BLaER1 treated with 17β-estradiol and CSF1 and Interleukin-3, amounts not matched to agents 10 nM and 100 nM (cell line): ENCODE measurements around the gene CD247.

Experiments used
- H3K27ac ChIP-seq, 11 experiments: shearing (Covaris generic); formaldehyde crosslinking; 2 replicates each; pipeline ENCODE4 v1.8.1; 2022
- H3K27me3 ChIP-seq, 11 experiments: shearing (Covaris generic); formaldehyde crosslinking; 2 replicates each; pipeline ENCODE4 v1.8.1; 2022
- H3K36me3 ChIP-seq, 11 experiments: shearing (Covaris generic); formaldehyde crosslinking; 2 replicates each; pipeline ENCODE4 v1.8.1; 2022
- H3K4me1 ChIP-seq, 10 experiments: shearing (Covaris generic); formaldehyde crosslinking; 2 replicates each; pipeline ENCODE4 v1.8.1; 2022
- H3K4me2 ChIP-seq, 11 experiments: shearing (Covaris generic); formaldehyde crosslinking; 2 replicates each; pipeline ENCODE4 v1.8.1; 2022
- H3K4me3 ChIP-seq, 10 experiments: shearing (Covaris generic); formaldehyde crosslinking; 2 replicates each; pipeline ENCODE4 v1.8.1; 2022
- H3K9ac ChIP-seq, 11 experiments: shearing (Covaris generic); formaldehyde crosslinking; 2 replicates each; pipeline ENCODE4 v1.8.1; 2022
- H3K9me3 ChIP-seq, 11 experiments: shearing (Covaris generic); formaldehyde crosslinking; replicated peaks in 1 of 11; 2 replicates each; pipeline ENCODE4 v1.8.1; 2022
- H4K20me1 ChIP-seq, 11 experiments: shearing (Covaris generic); formaldehyde crosslinking; 2 replicates each; pipeline ENCODE4 v1.8.1; 2022
- Cebpa-rat ChIP-seq, 11 experiments: shearing (Covaris generic); IDR thresholded peaks; 2 replicates each; pipeline ENCODE4 v1.8.1; 2022

The CD247 gene

GRCh38 chr1:167518331-167518700 is at the start of gene CD247:
Gene CD247, minus strand, starts transcription at chr1:167518529. Its CDS starts 64 bp downstream, at chr1:167518465.
- H3K4me2 ChIP-seq = peak within 1 kb of the TSS in 4 of 11 experiments; percentile 23 to 36 (median 28); a peak in 6 of 22 replicates
- no peaks in the 10 kb centered on the region for H3K27me3 ChIP-seq
- no peak within 1 kb of the TSS for H3K4me3 ChIP-seq
- TF ChIP-seq Cebpa-rat (IDR thresholded peaks at IDR 0.05) = no peak
- no peak within 1 kb of the TSS for H3K27ac ChIP-seq
- no peaks in the 10 kb centered on the region for H4K20me1 ChIP-seq
- H3K9me3 ChIP-seq = peaks cover 0 to 15% (median 5%) of the 10 kb centered on the region in 11 experiments; a peak in 11 of 22 replicates
- H3K9ac ChIP-seq = no peak within 1 kb of the TSS
- H3K36me3 ChIP-seq = no peaks in the 10 kb centered on the region
- H3K4me1 ChIP-seq = peaks cover 0 to 12% (median 7%) of the 10 kb centered on the region in 10 experiments; a peak in 11 of 20 replicates

GRCh38 chr1:167567663-167568062 is 49.3 kb upstream of the CD247 start:
- Histone ChIP-seq H3K4me3 (no peak overlapping the region), H3K4me2 (peak overlapping the region; percentile 66 to 93 (median 83)), H3K36me3 (no peaks in the 10 kb centered on the region), H3K9ac (peak overlapping the region in 7 of 11 experiments; percentile 3 to 71 (median 53); a peak in 7 of 22 replicates), H3K9me3 (peaks cover 3 to 23% (median 17%) of the 10 kb centered on the region in 11 experiments; a peak in 21 of 22 replicates), H4K20me1 (no peaks in the 10 kb centered on the region), H3K27ac (peak overlapping the region in 9 of 11 experiments; percentile 52 to 84 (median 69); a peak in 16 of 22 replicates), H3K4me1 (peaks cover 43 to 70% (median 61%) of the 10 kb centered on the region in 10 experiments), H3K27me3 (no peaks in the 10 kb centered on the region)
- no peak for TF ChIP-seq Cebpa-rat (IDR thresholded peaks at IDR 0.05)

- 0 out of 20 replicates have a peak overlapping the region, but pooled peaks of 1 of the 10 experiments have one; percentile 5 for H3K4me3 ChIP-seq
- H3K27ac ChIP-seq = peak overlapping the region in 10 of 11 experiments; percentile 25 to 84 (median 69); a peak in 19 of 22 replicates
- TF ChIP-seq Cebpa-rat (IDR thresholded peaks at IDR 0.05) = peak in 6 of 11 experiments; percentile 16 to 83 (median 52); a peak in 7 of 22 replicates
- no peaks in the 10 kb centered on the region for H3K27me3 ChIP-seq
- no peaks in the 10 kb centered on the region for H4K20me1 ChIP-seq
- peaks cover 0 to 14% (median 9%) of the 10 kb centered on the region in 11 experiments; a peak in 20 of 22 replicates for H3K9me3 ChIP-seq
- peak overlapping the region; percentile 66 to 93 (median 83) for H3K4me2 ChIP-seq
- peaks cover 43 to 78% (median 63%) of the 10 kb centered on the region in 10 experiments for H3K4me1 ChIP-seq
- H3K9ac ChIP-seq = peak overlapping the region in 8 of 11 experiments; percentile 3 to 71 (median 48); a peak in 12 of 22 replicates
- no peaks in the 10 kb centered on the region for H3K36me3 ChIP-seq
Observed at GRCh38 chr1:167566766-167567165, 48.4 kb upstream of the CD247 start.

- peaks cover 0 to 5% (median under 1%) of the 10 kb centered on the region in 11 experiments; a peak in 6 of 22 replicates for H3K9me3 ChIP-seq
- H3K27me3 ChIP-seq = no peaks in the 10 kb centered on the region
- H3K9ac ChIP-seq = peak overlapping the region in 4 of 11 experiments; percentile 30 to 71 (median 56); a peak in 6 of 22 replicates
- no peaks in the 10 kb centered on the region for H4K20me1 ChIP-seq
- H3K4me2 ChIP-seq = peak overlapping the region; percentile 66 to 93 (median 83)
- H3K27ac ChIP-seq = peak overlapping the region in 9 of 11 experiments; percentile 52 to 84 (median 69); a peak in 16 of 22 replicates
- no peaks in the 10 kb centered on the region for H3K36me3 ChIP-seq
- TF ChIP-seq Cebpa-rat (IDR thresholded peaks at IDR 0.05) = no peak
- peaks cover 43 to 77% (median 63%) of the 10 kb centered on the region in 10 experiments for H3K4me1 ChIP-seq
- H3K4me3 ChIP-seq = no peak overlapping the region
Observed at GRCh38 chr1:167565922-167566321, 47.6 kb upstream of the CD247 start.

GRCh38 chr1:167564612-167565270 is 46.4 kb upstream of the CD247 start:
- no peaks in the 10 kb centered on the region for H4K20me1 ChIP-seq
- H3K27ac ChIP-seq = peak overlapping the region in 10 of 11 experiments; percentile 23 to 85 (median 71); a peak in 18 of 22 replicates
- no peaks in the 10 kb centered on the region for H3K9me3 ChIP-seq
- peaks cover 43 to 77% (median 63%) of the 10 kb centered on the region in 10 experiments for H3K4me1 ChIP-seq
- no peaks in the 10 kb centered on the region for H3K36me3 ChIP-seq
- peak in 4 of 11 experiments; percentile 20 to 55 (median 33); a peak in 3 of 22 replicates for TF ChIP-seq Cebpa-rat (IDR thresholded peaks at IDR 0.05)
- H3K4me3 ChIP-seq = no peak overlapping the region; a peak in 1 of 20 replicates
- peak overlapping the region in 4 of 11 experiments; percentile 60 to 73 (median 68); a peak in 5 of 22 replicates for H3K9ac ChIP-seq
- no peaks in the 10 kb centered on the region for H3K27me3 ChIP-seq
- H3K4me2 ChIP-seq = peak overlapping the region; percentile 22 to 93 (median 81)

- peak in 5 of 11 experiments; percentile 17 to 75 (median 69); a peak in 5 of 22 replicates for TF ChIP-seq Cebpa-rat (IDR thresholded peaks at IDR 0.05)
- Histone ChIP-seq H3K4me3 (peak overlapping the region in 1 of 10 experiments; percentile 25; a peak in 1 of 20 replicates), H4K20me1 (no peaks in the 10 kb centered on the region), H3K9ac (peak overlapping the region in 5 of 11 experiments; percentile 36 to 73 (median 68); a peak in 8 of 22 replicates), H3K4me1 (peaks cover 41 to 82% (median 60%) of the 10 kb centered on the region in 10 experiments), H3K4me2 (peak overlapping the region in 9 of 11 experiments; percentile 21 to 93 (median 81); a peak in 12 of 22 replicates), H3K27ac (peak overlapping the region in 10 of 11 experiments; percentile 4 to 85 (median 62); a peak in 15 of 22 replicates), H3K36me3 (no peaks in the 10 kb centered on the region), H3K27me3 (no peaks in the 10 kb centered on the region), H3K9me3 (no peaks in the 10 kb centered on the region)
Observed at GRCh38 chr1:167563579-167564246, 45.4 kb upstream of the CD247 start.

GRCh38 chr1:167562702-167563101 is 44.4 kb upstream of the CD247 start:
- H3K27ac ChIP-seq = peak overlapping the region in 7 of 11 experiments; percentile 13 to 85 (median 74); a peak in 10 of 22 replicates
- no peaks in the 10 kb centered on the region for H3K36me3 ChIP-seq
- H4K20me1 ChIP-seq = no peaks in the 10 kb centered on the region
- peak overlapping the region in 4 of 11 experiments; percentile 18 to 72 (median 58); a peak in 6 of 22 replicates for H3K9ac ChIP-seq
- TF ChIP-seq Cebpa-rat (IDR thresholded peaks at IDR 0.05) = no peak
- H3K9me3 ChIP-seq = no peaks in the 10 kb centered on the region
- H3K4me3 ChIP-seq = no peak overlapping the region
- peaks cover 31 to 77% (median 50%) of the 10 kb centered on the region in 10 experiments for H3K4me1 ChIP-seq
- peak overlapping the region in 6 of 11 experiments; percentile 68 to 93 (median 81); a peak in 10 of 22 replicates for H3K4me2 ChIP-seq
- no peaks in the 10 kb centered on the region for H3K27me3 ChIP-seq

GRCh38 chr1:167561753-167562152 is 43.4 kb upstream of the CD247 start:
- peaks cover 22 to 67% (median 40%) of the 10 kb centered on the region in 10 experiments for H3K4me1 ChIP-seq

More at GRCh38 chr1:167561753-167562152, 43.4 kb upstream of the CD247 start:
- Histone ChIP-seq H3K4me2 (peak overlapping the region in 2 of 11 experiments; percentile 27 to 93; a peak in 4 of 22 replicates), H3K9ac (no peak overlapping the region), H3K36me3 (no peaks in the 10 kb centered on the region), H3K9me3 (no peaks in the 10 kb centered on the region), H3K27ac (no peak overlapping the region; a peak in 1 of 22 replicates), H4K20me1 (no peaks in the 10 kb centered on the region), H3K27me3 (no peaks in the 10 kb centered on the region), H3K4me3 (no peak overlapping the region)
- no peak for TF ChIP-seq Cebpa-rat (IDR thresholded peaks at IDR 0.05)
